K562 (cell line): ENCODE measurements around the gene CDC27. TPM values are rescaled to one million over a fixed set of nuclear protein-coding genes. Genes with fewer than 3 reads are reported as not detected.
A peak's percentile ranks its signal among the peaks of the same experiment; 100 is the strongest.

ENCODE experiments used
- GABPA ChIP-seq: fragments of 200-800 bp; sonication (Bioruptor generic); conservative IDR thresholded peaks from 2 replicates; pipeline ENCODE4 v1.6.1; 2016; ENCODE audit warnings: low read depth, missing genetic modification characterization, missing compliant biosample characterization
- HMGN3 ChIP-seq: IDR thresholded peaks from 2 replicates; pipeline ENCODE4 v1.6.1; 2011; ENCODE audit warnings: borderline replicate concordance, low read depth, mild to moderate bottlenecking, mixed read lengths, low read length; ENCODE audit not compliant: insufficient read length; ENCODE audit errors: extremely low read depth
- PML ChIP-seq: IDR thresholded peaks from 2 replicates; pipeline ENCODE4 v1.6.1; 2012; ENCODE audit warnings: low read length, inconsistent platforms
- SREBF1 ChIP-seq: fragments of 150-350 bp; IDR thresholded peaks from 2 replicates; pipeline ENCODE4 v1.6.1; 2014; ENCODE audit warnings: antibody characterized with exemption, low read depth, low read length, borderline replicate concordance
- ZNF3 ChIP-seq: fragments of 250-450 bp; sonication (Bioruptor Pico); IDR thresholded peaks from 2 replicates; pipeline ENCODE4 v1.5.0; 2021; ENCODE audit warnings: mild to moderate bottlenecking, moderate library complexity
- ZNF589 ChIP-seq: fragments of 200-800 bp; sonication (Bioruptor generic); IDR thresholded peaks from 2 replicates; pipeline ENCODE4 v1.6.1; 2016; ENCODE audit warnings: low read depth, missing genetic modification characterization, missing compliant biosample characterization
- polyA plus RNA-seq, 8 experiments: library from polyadenylated mRNA; depleted of rRNA in 4 of 8; stranded (reverse) in 5 of 8; unstranded in 3 of 8; fragments of >200 nt; fragmentation: Nextera tagmentation in 2 of 8; fragmentation: Illumina TruSeq in 1 of 8; extraction: Ambion mirVana in 2 of 8; extraction: Trizol in 1 of 8; gene quantifications; 2 replicates each; pipeline versions ENCODE4 v1.2.1 to v1.2.3, GENCODE V29; 2011 to 2014; ENCODE audit warnings: inconsistent platforms in 1 of 8, missing spikeins in 1 of 8
- total RNA-seq, 7 experiments: library from RNA; depleted of rRNA in 6 of 7; stranded (reverse); fragments of >200 nt in 6 of 7; fragmentation: Illumina TruSeq in 2 of 7; extraction: Trizol in 2 of 7; gene quantifications; 2 replicates each; pipeline versions ENCODE4 v1.2.1 to v1.2.3, GENCODE V29; 2011 to 2021; ENCODE audit warnings: low replicate concordance in 1 of 7
- TF ChIP-seq, protein P1 (sequence below): sonication (generic); formaldehyde crosslinking; IDR thresholded peaks from 2 replicates; pipeline ENCODE4 v1.8.0; 2022; ENCODE audit warnings: missing genetic modification reagents, mild to moderate bottlenecking, borderline replicate concordance

The CDC27 gene
- total and polyA plus RNA-seq, 9 of the 15 experiments (the other 6 are each of a cell fraction or from before 2014, with no cell fraction given) = 28.6 to 155 (median 94.1) TPM

DNA sequence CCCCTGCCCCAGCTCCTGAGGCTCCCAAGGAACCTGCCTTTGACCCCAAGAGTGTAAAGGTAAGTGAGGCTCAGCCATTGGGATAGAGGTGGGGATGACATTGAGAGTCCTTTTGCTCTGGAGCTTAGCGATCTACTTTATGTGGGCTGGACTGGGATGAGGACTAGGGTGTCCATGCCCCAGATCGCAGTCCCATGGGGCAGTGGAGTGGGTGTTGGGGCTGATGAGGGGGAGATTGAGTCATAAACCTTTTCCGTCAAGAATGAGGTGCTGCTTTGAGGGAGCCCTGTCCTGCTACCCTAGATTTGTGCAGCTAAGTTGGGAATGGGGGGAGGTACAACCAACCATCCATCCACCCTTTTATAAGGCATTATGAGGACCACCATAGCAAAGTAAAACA, 20.4 kb upstream of the CDC27 start (continued):
- no peak for TF ChIP-seq ZNF3 (CRISPR knock-in tag)
- TF ChIP-seq ZNF589 (CRISPR knock-in tag) = peak; percentile 74; the same call in 1 of the 2 replicates
- 0 out of 2 replicates have a peak, but pooled peaks have one; percentile 3 for TF ChIP-seq GABPA (tag)
- TF ChIP-seq, protein P1, sequence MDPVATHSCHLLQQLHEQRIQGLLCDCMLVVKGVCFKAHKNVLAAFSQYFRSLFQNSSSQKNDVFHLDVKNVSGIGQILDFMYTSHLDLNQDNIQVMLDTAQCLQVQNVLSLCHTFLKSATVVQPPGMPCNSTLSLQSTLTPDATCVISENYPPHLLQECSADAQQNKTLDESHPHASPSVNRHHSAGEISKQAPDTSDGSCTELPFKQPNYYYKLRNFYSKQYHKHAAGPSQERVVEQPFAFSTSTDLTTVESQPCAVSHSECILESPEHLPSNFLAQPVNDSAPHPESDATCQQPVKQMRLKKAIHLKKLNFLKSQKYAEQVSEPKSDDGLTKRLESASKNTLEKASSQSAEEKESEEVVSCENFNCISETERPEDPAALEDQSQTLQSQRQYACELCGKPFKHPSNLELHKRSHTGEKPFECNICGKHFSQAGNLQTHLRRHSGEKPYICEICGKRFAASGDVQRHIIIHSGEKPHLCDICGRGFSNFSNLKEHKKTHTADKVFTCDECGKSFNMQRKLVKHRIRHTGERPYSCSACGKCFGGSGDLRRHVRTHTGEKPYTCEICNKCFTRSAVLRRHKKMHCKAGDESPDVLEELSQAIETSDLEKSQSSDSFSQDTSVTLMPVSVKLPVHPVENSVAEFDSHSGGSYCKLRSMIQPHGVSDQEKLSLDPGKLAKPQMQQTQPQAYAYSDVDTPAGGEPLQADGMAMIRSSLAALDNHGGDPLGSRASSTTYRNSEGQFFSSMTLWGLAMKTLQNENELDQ = no peak
- TF ChIP-seq SREBF1 = no peak
- no peak for TF ChIP-seq HMGN3
- no peak for TF ChIP-seq PML
